IPS-18a (cell line): Measurements from ENCODE around the gene KCTD13.
"Not testable (repeated sequence)": the region's sequence is repeated elsewhere in the genome, so short reads cannot be mapped to it uniquely, and the experiment has no call there.

Experiments
- H3K27ac ChIP-seq: one replicate; pipeline ENCODE4 v1.5.1; 2013; ENCODE audit warnings: low read length
- H3K27me3 ChIP-seq: one replicate; pipeline ENCODE4 v1.6.1; 2013; ENCODE audit warnings: mild to moderate bottlenecking, low read length; ENCODE audit not compliant: control insufficient read depth, insufficient read depth
- H3K36me3 ChIP-seq: one replicate; pipeline ENCODE4 v1.6.1; 2013; ENCODE audit warnings: low read depth, low read length; ENCODE audit not compliant: control insufficient read depth
- H3K4me1 ChIP-seq: one replicate; pipeline ENCODE4 v1.6.1; 2013; ENCODE audit warnings: low read depth, low read length; ENCODE audit not compliant: control insufficient read depth
- H3K4me3 ChIP-seq: one replicate; pipeline ENCODE4 v1.5.1; 2013; ENCODE audit warnings: low read length
- H3K9ac ChIP-seq: one replicate; pipeline ENCODE4 v1.6.1; 2013; ENCODE audit warnings: mild to moderate bottlenecking, low read length, moderate library complexity
- H3K9me3 ChIP-seq: one replicate; pipeline ENCODE4 v1.6.1; 2013; ENCODE audit warnings: low read depth, low read length; ENCODE audit not compliant: control insufficient read depth

Gene KCTD13

GRCh38 chr16:29911676-29912010, 14.4 kb downstream of the KCTD13 start:
- Histone ChIP-seq H3K4me1 (no peaks in the 10 kb centered on the region), H3K27me3 (no peaks in the 10 kb centered on the region), H3K9ac (no peak overlapping the region), H3K9me3 (no peaks in the 10 kb centered on the region), H3K27ac (no peak overlapping the region), H3K36me3 (no peaks in the 10 kb centered on the region), H3K4me3 (no peak overlapping the region)

GRCh38 chr16:29910819-29911675, 15.0 kb downstream of the KCTD13 start:
- H3K27me3 ChIP-seq = no peaks in the 10 kb centered on the region
- no peak overlapping the region for H3K27ac ChIP-seq
- H3K4me1 ChIP-seq = no peaks in the 10 kb centered on the region
- no peaks in the 10 kb centered on the region for H3K9me3 ChIP-seq
- no peak overlapping the region for H3K4me3 ChIP-seq
- H3K36me3 ChIP-seq = no peaks in the 10 kb centered on the region
- H3K9ac ChIP-seq = no peak overlapping the region

DNA sequence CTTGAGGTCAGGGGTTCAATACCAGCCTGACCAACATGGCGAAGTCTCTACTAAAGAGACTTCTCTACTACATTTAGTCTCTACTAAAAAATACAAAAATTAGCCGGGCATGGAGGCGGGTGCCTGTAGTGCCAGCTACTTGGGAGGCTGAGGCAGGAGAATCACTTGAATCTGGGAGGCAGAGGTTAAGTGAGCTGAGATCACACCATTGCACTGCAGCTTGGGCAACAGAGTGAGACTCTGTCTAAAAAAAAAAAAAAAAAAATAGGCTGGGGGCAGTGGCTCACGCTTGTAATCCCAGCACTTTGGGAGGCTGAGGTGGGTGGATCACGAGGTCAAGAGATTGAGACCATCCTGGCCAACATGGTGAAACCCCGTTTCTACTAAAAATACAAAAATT, 16.2 kb downstream of the KCTD13 start:
- H3K27ac ChIP-seq, H3K9ac ChIP-seq, H3K36me3 ChIP-seq, H3K27me3 ChIP-seq, H3K4me1 ChIP-seq, H3K9me3 ChIP-seq, H3K4me3 ChIP-seq: not testable (repeated sequence)

GRCh38 chr16:29909391-29909790, 16.6 kb downstream of the KCTD13 start:
- Histone ChIP-seq H3K4me3 (no peak overlapping the region), H3K9me3 (no peaks in the 10 kb centered on the region), H3K27me3 (no peaks in the 10 kb centered on the region), H3K4me1 (no peaks in the 10 kb centered on the region), H3K36me3 (no peaks in the 10 kb centered on the region), H3K27ac (no peak overlapping the region), H3K9ac (no peak overlapping the region)

DNA sequence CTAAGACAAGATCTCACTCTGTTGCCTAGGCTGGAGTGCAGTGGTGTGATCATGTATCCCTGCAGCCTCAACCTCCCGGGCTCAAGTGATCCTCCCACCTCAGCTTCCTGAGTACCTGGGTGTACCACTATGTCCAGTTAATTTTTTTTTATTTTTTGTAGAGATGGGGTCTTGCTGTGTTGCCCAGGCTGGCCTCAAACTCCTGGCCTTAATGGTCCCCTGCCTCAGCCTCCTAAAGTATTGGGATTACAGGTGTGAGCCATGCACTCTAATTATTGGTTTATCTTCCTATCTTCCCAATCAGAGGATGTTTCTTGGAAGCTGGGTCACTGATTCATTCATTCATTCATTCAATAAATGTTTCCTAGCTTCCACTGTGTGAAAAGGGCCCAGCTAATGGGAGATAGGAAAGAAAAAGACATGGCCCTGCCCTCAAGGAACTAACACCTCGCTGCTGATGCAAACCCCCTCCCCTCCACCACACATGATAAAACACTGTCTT, 17.3 kb downstream of the KCTD13 start:
- H3K27ac ChIP-seq = no peak overlapping the region
- no peak overlapping the region for H3K9ac ChIP-seq
- no peaks in the 10 kb centered on the region for H3K9me3 ChIP-seq
- no peak overlapping the region for H3K4me3 ChIP-seq
- H3K27me3 ChIP-seq = no peaks in the 10 kb centered on the region
- no peaks in the 10 kb centered on the region for H3K4me1 ChIP-seq
- H3K36me3 ChIP-seq = no peaks in the 10 kb centered on the region

- no peaks in the 10 kb centered on the region for H3K4me1 ChIP-seq
- H3K9me3 ChIP-seq = no peaks in the 10 kb centered on the region
- no peaks in the 10 kb centered on the region for H3K27me3 ChIP-seq
- no peak overlapping the region for H3K27ac ChIP-seq
- no peak overlapping the region for H3K9ac ChIP-seq
- H3K36me3 ChIP-seq = no peaks in the 10 kb centered on the region
- no peak overlapping the region for H3K4me3 ChIP-seq
Observed at GRCh38 chr16:29907973-29908372, 18.1 kb downstream of the KCTD13 start.

- Histone ChIP-seq H3K4me1 (no peaks in the 10 kb centered on the region), H3K27ac (no peak overlapping the region)
Observed at GRCh38 chr16:29906520-29907244, 19.3 kb downstream of the KCTD13 start.

GRCh38 chr16:29905668-29906067, 20.4 kb downstream of the KCTD13 start:
- Histone ChIP-seq H3K36me3 (no peaks in the 10 kb centered on the region), H3K9ac (no peak overlapping the region), H3K27ac (no peak overlapping the region)

More at GRCh38 chr16:29906520-29907244, 19.3 kb downstream of the KCTD13 start:
- no peaks in the 10 kb centered on the region for H3K36me3 ChIP-seq
- H3K27me3 ChIP-seq = no peaks in the 10 kb centered on the region
- H3K9ac ChIP-seq = no peak overlapping the region
- H3K4me3 ChIP-seq = no peak overlapping the region
- no peaks in the 10 kb centered on the region for H3K9me3 ChIP-seq

DNA sequence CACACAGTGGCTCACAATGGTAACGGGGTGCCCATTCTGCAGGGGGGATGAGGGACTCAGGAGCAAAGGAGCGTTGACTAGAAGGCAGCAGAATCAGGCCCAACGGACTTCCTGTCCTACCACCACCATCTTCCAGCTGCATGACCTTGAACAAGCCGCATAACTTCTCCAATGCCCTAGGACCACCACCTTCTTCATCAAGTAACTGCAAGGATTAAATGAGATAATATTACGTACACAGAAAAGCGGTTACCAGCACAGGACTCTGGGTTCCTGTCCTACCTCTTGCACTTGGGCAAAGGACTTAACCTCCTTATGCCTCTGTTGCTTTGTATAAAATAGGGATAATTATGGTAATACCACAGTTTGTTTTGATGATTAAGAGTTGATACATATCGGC, 21.1 kb downstream of the KCTD13 start:
- H3K36me3 ChIP-seq = no peaks in the 10 kb centered on the region
- H3K4me3 ChIP-seq = no peak overlapping the region
- no peaks in the 10 kb centered on the region for H3K27me3 ChIP-seq
- H3K9me3 ChIP-seq = no peaks in the 10 kb centered on the region
- peaks cover 7% of the 10 kb centered on the region for H3K4me1 ChIP-seq
- H3K27ac ChIP-seq = no peak overlapping the region
- H3K9ac ChIP-seq = no peak overlapping the region

More at GRCh38 chr16:29905668-29906067, 20.4 kb downstream of the KCTD13 start:
- Histone ChIP-seq H3K27me3 (no peaks in the 10 kb centered on the region), H3K4me3 (no peak overlapping the region), H3K9me3 (no peaks in the 10 kb centered on the region), H3K4me1 (peaks cover 7% of the 10 kb centered on the region)

GRCh38 chr16:29903590-29903989, 22.4 kb downstream of the KCTD13 start:
- no peak overlapping the region for H3K27ac ChIP-seq
- no peak overlapping the region for H3K9ac ChIP-seq

GRCh38 chr16:29901607-29901945, 24.4 kb downstream of the KCTD13 start:
- H3K27me3 ChIP-seq = no peaks in the 10 kb centered on the region
- H3K4me1 ChIP-seq = peaks cover 9% of the 10 kb centered on the region
- H3K4me3 ChIP-seq = no peak overlapping the region
- no peak overlapping the region for H3K9ac ChIP-seq
- no peaks in the 10 kb centered on the region for H3K36me3 ChIP-seq
- no peak overlapping the region for H3K27ac ChIP-seq
- H3K9me3 ChIP-seq = no peaks in the 10 kb centered on the region

More at GRCh38 chr16:29903590-29903989, 22.4 kb downstream of the KCTD13 start:
- Histone ChIP-seq H3K36me3 (no peaks in the 10 kb centered on the region), H3K4me3 (no peak overlapping the region), H3K27me3 (no peaks in the 10 kb centered on the region), H3K4me1 (peaks cover 9% of the 10 kb centered on the region), H3K9me3 (no peaks in the 10 kb centered on the region)
